ENCODE results near the gene CAP2.

GRCh38 chr6:17455919-17456318 is 62.5 kb downstream of the CAP2 start:
- TF ChIP-seq CTCF (IDR thresholded peaks at IDR 0.05 in 4 of 5, conservative IDR thresholded peaks at IDR 0.05 in 1 of 5) (no peak), POLR2A (IDR thresholded peaks at IDR 0.05) (no peak)

All from gastrocnemius medialis (tissue), 4 donors.